ENCODE data around the gene PRDM5. TPM values are rescaled to one million over a fixed set of nuclear protein-coding genes. Genes with fewer than 3 reads are reported as not detected.

Gene PRDM5
- total RNA-seq, 1 donor from 2014 or later: 12.2 TPM

DNA sequence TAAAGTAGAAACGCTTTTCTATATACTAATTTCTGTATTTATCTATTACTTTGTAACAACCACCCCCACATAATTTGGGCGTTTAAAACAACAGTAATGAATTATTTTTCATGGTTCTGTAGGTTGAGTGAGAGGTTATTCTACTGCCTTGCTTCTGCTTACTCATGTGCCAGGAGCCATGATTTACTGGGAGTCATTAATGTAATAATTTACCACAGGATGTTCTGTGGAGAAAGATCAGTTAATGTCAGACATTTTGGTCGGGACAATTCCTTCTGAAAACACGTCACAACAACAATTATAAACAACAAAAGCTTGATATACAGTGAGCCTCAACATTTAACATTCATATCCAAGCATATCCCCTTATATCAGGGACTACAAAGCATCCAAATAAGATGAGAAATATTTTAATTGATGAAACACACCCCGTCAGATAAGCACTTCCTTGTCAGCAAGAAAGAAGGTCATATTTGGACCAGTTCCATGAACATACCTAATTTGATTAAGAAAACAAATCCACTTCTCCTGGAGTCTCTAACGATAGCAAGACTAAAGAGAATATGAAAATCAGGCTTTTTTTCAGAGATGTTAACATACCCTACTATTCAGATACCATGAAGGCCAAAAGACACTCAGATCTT lies 238.5 kb downstream of the PRDM5 start:
- Histone ChIP-seq H3K4me3 (no peak overlapping the region), H3K4me1 (no peaks in the 10 kb centered on the region), H3K27ac (replicated peaks) (no peak overlapping the region), H3K36me3 (no peaks in the 10 kb centered on the region), H3K9me3 (replicated peaks) (no peaks in the 10 kb centered on the region), H3K27me3 (ENCODE audit: low read depth) (no peaks in the 10 kb centered on the region)
- TF ChIP-seq, protein P1, sequence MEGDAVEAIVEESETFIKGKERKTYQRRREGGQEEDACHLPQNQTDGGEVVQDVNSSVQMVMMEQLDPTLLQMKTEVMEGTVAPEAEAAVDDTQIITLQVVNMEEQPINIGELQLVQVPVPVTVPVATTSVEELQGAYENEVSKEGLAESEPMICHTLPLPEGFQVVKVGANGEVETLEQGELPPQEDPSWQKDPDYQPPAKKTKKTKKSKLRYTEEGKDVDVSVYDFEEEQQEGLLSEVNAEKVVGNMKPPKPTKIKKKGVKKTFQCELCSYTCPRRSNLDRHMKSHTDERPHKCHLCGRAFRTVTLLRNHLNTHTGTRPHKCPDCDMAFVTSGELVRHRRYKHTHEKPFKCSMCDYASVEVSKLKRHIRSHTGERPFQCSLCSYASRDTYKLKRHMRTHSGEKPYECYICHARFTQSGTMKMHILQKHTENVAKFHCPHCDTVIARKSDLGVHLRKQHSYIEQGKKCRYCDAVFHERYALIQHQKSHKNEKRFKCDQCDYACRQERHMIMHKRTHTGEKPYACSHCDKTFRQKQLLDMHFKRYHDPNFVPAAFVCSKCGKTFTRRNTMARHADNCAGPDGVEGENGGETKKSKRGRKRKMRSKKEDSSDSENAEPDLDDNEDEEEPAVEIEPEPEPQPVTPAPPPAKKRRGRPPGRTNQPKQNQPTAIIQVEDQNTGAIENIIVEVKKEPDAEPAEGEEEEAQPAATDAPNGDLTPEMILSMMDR (IDR thresholded peaks at IDR 0.05; ENCODE audit: borderline replicate concordance): no peak
- intact Hi-C loops (cut with micrococcal nuclease): no loop called here
- no peak for DNase-seq

DNA sequence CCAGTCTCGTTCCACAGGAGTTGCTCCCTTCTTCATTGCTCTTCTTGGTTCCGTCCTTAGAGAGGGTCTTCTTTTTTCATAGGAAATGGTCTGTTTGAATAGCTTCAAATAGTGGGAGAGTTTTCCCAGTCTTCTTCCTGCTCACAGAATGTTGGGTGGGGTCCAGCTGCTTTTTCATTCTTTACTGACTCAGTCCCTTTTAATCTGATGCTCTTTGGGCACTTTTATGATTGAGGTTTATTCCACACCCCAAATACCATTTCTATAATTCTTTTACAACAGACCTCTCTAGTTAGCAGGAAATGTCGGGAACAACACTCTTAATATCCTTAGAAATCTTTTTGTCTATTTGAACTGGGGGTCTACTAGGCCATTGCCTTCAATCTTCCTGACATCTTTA lies 239.5 kb downstream of the PRDM5 start:
- Histone ChIP-seq H3K27ac (replicated peaks) (no peak overlapping the region), H3K4me3 (no peak overlapping the region), H3K36me3 (no peaks in the 10 kb centered on the region), H3K4me1 (no peaks in the 10 kb centered on the region), H3K27me3 (ENCODE audit: low read depth) (no peaks in the 10 kb centered on the region), H3K9me3 (replicated peaks) (no peaks in the 10 kb centered on the region)
- no peak for DNase-seq
- TF ChIP-seq, protein P1 (IDR thresholded peaks at IDR 0.05; ENCODE audit: borderline replicate concordance): no peak
- intact Hi-C loops (cut with micrococcal nuclease): no loop called here

DNA sequence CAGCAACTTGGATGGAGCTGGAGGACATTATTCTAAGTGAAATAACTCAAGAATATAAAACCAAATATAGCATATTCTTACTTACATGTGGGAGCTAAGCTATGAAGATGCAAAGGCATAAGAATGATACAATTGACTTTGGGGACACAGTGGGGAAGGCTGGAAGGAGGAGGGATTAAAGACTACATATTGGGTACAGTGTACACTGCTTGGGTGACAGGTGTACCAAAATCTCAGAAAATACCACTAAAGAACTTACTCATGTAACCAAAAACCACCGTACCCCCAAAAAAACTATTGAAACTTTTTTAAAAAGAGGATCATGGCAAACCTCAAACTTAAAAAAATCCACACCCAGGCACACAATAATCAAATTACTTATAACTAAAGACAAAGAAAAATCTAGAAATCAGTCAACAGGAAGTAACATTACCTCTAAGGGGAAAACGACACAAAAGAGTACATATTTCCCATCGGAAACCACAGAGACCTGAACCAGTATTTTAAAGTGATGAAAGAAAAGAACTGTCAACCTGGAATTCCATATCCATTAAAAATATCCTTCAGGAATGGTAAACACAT lies 241.8 kb downstream of the PRDM5 start:
- Histone ChIP-seq H3K27me3 (ENCODE audit: low read depth) (no peaks in the 10 kb centered on the region), H3K4me3 (no peak overlapping the region), H3K9me3 (replicated peaks) (peaks cover 15% of the 10 kb centered on the region), H3K27ac (replicated peaks) (no peak overlapping the region), H3K36me3 (no peaks in the 10 kb centered on the region), H3K4me1 (no peaks in the 10 kb centered on the region)
- no peak for DNase-seq
- intact Hi-C loops (cut with micrococcal nuclease): no loop called here
- TF ChIP-seq, protein P1 (IDR thresholded peaks at IDR 0.05; ENCODE audit: borderline replicate concordance): no peak

DNA sequence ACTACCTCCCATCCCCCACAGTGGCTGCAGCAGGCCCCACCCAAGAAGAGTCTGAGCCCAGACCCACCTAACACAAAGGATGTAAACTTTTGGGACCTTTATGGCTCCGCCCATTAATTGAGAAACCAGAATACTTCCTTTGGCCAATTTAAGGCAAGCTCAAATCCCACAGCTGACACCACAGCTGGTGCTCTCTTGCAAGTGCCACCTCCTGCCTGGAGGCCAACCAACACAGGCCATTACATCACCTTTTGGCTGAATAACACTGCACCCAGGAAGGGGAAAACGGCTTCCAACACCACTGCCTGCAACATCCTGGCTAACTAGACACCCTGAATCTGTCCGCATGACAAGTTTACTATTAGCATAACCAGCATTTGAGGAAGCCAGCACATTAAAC lies 248.8 kb downstream of the PRDM5 start:
- peaks cover 38% of the 10 kb centered on the region for H3K9me3 ChIP-seq (replicated peaks)
- H3K36me3 ChIP-seq: no peaks in the 10 kb centered on the region
- no peak overlapping the region for H3K27ac ChIP-seq (replicated peaks)
- TF ChIP-seq, protein P1 (IDR thresholded peaks at IDR 0.05; ENCODE audit: borderline replicate concordance): no peak
- H3K27me3 ChIP-seq (ENCODE audit: low read depth): no peaks in the 10 kb centered on the region
- no peak overlapping the region for H3K4me3 ChIP-seq
- no peaks in the 10 kb centered on the region for H3K4me1 ChIP-seq
- intact Hi-C loops (cut with micrococcal nuclease): no loop called here
- no peak for DNase-seq

DNA sequence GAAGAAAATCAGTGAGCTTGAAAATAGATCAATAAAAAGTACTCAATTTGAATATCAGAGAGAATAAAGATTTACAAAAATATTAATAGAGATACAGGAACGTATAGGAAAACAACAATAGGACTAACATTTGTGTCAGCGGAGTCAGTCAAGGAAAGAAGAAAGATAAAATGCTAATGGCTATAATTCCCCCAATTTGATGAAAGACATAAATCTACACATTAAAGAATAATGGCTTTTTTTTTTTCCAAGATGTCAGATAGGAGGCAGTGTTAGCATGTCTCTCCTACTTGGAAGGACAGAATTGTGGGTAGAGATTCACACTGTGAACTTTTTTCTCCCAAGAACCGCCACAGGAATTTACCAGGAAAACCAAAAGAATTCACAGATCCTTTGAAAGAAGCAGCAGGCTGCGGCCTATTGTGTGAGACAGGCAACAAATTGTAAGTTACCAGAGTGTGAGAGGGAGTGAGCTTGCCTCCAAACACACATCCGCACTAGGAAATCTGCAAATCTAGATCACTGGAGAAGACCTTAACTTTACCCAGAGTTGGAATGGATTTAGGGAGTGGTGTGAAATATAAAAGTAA lies 249.9 kb downstream of the PRDM5 start:
- intact Hi-C loops (cut with micrococcal nuclease): no loop called here
- no peak for DNase-seq
- H3K4me3 ChIP-seq: no peak overlapping the region
- no peaks in the 10 kb centered on the region for H3K36me3 ChIP-seq
- H3K4me1 ChIP-seq: no peaks in the 10 kb centered on the region
- TF ChIP-seq, protein P1 (IDR thresholded peaks at IDR 0.05; ENCODE audit: borderline replicate concordance): no peak
- peaks cover 38% of the 10 kb centered on the region for H3K9me3 ChIP-seq (replicated peaks)
- H3K27me3 ChIP-seq (ENCODE audit: low read depth): no peaks in the 10 kb centered on the region
- no peak overlapping the region for H3K27ac ChIP-seq (replicated peaks)

Measured in left ventricle myocardium inferior (tissue), 1 donor.